ENCODE measurements around the gene ATG4B. TPM values are rescaled to one million over a fixed set of nuclear protein-coding genes. Genes with fewer than 3 reads are reported as not detected.

ATG4B gene
- polyA plus RNA-seq, 1 experiment = 82.4 TPM

DNA sequence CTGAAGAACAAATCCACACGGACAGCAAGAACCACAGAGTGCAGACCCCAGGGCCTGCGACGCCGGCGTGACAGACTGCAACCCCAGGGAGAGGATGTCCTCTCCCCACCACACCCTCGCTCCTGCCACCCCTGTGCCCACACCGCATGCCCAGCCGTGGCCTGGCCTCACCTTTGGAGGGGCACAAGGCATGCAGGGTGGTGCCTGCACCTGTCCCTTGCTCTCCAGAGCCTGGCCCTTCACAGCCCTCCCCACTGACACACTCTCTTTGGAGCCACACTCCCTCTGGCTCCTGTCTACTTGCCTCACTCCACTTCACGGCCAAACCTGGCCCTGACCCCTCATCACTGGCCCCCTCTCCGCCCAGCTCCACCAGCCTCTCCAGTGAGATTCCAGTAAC, 9.8 kb upstream of the ATG4B start:
- POLR2A ChIA-PET = no interaction called here
- H3K4me3 ChIP-seq (ENCODE audit: low read depth, low read length) = no peak overlapping the region
- H3K27me3 ChIP-seq (ENCODE audit: control insufficient read depth, insufficient read depth, low read length) = no peaks in the 10 kb centered on the region
- H3K27ac ChIP-seq (ENCODE audit: low read depth, low read length) = no peak overlapping the region
- H3K9me3 ChIP-seq (ENCODE audit: control insufficient read depth, insufficient read depth, low read length) = no peaks in the 10 kb centered on the region
- DNase-seq (ENCODE audit: low read depth, low spot score) = no peak
- TF ChIP-seq, protein P1, sequence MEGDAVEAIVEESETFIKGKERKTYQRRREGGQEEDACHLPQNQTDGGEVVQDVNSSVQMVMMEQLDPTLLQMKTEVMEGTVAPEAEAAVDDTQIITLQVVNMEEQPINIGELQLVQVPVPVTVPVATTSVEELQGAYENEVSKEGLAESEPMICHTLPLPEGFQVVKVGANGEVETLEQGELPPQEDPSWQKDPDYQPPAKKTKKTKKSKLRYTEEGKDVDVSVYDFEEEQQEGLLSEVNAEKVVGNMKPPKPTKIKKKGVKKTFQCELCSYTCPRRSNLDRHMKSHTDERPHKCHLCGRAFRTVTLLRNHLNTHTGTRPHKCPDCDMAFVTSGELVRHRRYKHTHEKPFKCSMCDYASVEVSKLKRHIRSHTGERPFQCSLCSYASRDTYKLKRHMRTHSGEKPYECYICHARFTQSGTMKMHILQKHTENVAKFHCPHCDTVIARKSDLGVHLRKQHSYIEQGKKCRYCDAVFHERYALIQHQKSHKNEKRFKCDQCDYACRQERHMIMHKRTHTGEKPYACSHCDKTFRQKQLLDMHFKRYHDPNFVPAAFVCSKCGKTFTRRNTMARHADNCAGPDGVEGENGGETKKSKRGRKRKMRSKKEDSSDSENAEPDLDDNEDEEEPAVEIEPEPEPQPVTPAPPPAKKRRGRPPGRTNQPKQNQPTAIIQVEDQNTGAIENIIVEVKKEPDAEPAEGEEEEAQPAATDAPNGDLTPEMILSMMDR (IDR thresholded peaks at IDR 0.05; ENCODE audit: low read depth, low read length) = no peak
- CTCF ChIA-PET = no interaction called here

DNA sequence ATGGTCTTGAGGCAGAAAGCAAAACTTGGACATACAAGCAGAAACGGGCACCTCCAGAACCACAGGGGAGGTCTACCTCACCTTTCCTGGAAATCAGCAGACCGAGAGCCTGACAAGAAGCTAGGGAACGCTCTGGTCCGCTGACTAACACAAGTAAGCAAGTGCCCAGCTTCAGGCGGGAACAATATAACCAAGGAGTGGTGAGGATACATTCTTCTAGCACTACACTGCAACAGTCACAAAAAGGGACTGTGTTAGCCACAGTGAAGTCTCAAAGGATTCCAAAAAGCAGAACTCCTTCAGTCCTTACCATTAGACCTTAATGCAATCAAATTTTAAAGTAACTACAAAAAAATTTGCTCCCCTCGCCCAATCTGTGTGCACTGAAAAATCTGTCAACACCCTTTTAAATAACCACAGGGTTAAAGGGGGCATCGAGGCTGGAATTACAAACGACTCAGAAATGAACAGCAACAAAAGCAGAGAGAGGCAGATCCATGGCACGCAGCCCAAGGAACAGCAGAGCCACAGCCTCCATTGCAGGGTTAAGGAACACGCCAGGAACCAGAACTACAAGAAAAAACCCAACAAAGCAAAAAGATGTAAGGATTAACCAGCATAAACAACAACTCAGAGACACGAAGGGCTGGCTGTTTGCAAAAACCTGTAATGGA, 7.6 kb upstream of the ATG4B start:
- H3K9me3 ChIP-seq (ENCODE audit: control insufficient read depth, insufficient read depth, low read length) = no peaks in the 10 kb centered on the region
- TF ChIP-seq, protein P1 (IDR thresholded peaks at IDR 0.05; ENCODE audit: low read depth, low read length) = no peak
- no peak overlapping the region; the same call in 1 of the 2 replicates for H3K4me3 ChIP-seq (ENCODE audit: low read depth, low read length)
- CTCF ChIA-PET = no interaction called here
- H3K27ac ChIP-seq (ENCODE audit: low read depth, low read length) = peak overlapping the region; percentile 52
- no peaks in the 10 kb centered on the region for H3K27me3 ChIP-seq (ENCODE audit: control insufficient read depth, insufficient read depth, low read length)
- no peak for DNase-seq (ENCODE audit: low read depth, low spot score)
- POLR2A ChIA-PET = no interaction called here

DNA sequence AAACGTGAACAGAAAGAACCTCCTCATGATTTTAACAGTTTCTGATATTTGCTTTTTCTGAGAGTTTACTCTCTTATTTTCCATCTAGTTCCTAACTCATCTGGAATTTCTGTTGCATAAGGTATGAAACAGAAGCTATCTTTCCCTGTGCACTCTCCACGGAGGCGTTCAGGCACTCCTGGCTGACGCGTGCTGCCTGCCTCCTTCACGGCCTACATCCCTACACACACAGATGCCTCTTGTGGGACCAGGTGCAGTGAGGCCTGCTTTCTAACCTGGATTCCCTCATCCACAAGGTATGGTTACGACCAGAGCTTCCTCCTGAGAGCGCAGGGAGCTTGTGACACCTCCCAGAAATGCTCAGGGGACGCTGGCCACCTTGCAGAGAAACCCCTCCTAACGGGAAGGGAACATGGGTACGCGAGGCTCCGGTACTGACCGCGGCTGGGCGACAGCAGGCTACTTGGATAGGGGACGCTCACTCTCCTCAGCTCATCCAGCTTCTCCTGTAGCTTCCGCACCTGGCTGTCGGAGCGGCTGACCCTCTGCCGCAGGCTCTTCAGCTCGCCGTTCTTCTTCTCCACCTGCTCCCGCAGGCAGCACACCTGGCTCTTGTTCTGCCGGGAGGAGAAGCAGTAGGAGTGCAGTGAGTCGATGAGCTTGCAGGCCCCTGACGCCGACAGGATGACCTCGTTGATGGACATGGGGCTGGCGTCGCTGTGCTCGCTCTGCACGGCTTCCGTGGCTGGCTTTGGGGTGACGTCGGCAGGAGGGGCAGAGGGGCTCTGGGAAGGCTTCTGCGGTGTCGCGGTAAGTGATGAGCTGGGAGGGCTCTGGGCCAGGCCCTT, 4.8 kb upstream of the ATG4B start:
- DNase-seq (ENCODE audit: low read depth, low spot score) = no peak
- Histone ChIP-seq H3K9me3 (ENCODE audit: control insufficient read depth, insufficient read depth, low read length) (no peaks in the 10 kb centered on the region; the same call in 1 of the 2 replicates), H3K4me3 (ENCODE audit: low read depth, low read length) (no peak overlapping the region), H3K27ac (ENCODE audit: low read depth, low read length) (no peak overlapping the region), H3K27me3 (ENCODE audit: control insufficient read depth, insufficient read depth, low read length) (no peaks in the 10 kb centered on the region)
- ChIA-PET POLR2A (no interaction called here), CTCF (interaction anchor here (0.6 kb wide), 1 partner anchor 24 kb away, joined by 3 read pairs; no protein-coding TSS in a partner anchor)
- TF ChIP-seq, protein P1 (IDR thresholded peaks at IDR 0.05; ENCODE audit: low read depth, low read length) = no peak

DNA sequence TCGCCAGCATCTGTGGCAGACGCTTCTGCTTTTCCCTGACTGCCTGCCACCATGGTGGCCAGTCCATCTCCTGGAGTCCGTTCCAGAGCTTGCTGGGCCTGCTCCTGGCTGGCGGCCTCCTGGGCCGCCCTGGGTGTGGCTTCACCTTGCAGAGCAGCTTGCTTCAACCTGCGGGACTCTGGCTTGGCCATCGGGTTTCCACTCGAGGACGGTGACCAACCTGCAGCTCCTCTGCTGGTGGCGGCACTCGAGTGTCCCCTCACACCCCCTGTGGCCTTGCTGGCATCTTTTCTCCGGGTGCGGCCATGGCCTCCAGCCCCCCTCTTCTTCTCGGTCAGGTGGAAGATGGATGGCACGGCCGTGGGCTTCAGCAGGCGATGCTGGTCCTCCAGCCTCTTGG, 3.9 kb upstream of the ATG4B start:
- no peak overlapping the region for H3K4me3 ChIP-seq (ENCODE audit: low read depth, low read length)
- H3K9me3 ChIP-seq (ENCODE audit: control insufficient read depth, insufficient read depth, low read length) = no peaks in the 10 kb centered on the region; the same call in 1 of the 2 replicates
- ChIA-PET POLR2A (no interaction called here), CTCF (no interaction called here)
- no peak for DNase-seq (ENCODE audit: low read depth, low spot score)
- TF ChIP-seq, protein P1 (IDR thresholded peaks at IDR 0.05; ENCODE audit: low read depth, low read length) = no peak
- no peaks in the 10 kb centered on the region for H3K27me3 ChIP-seq (ENCODE audit: control insufficient read depth, insufficient read depth, low read length)
- no peak overlapping the region for H3K27ac ChIP-seq (ENCODE audit: low read depth, low read length)

DNA sequence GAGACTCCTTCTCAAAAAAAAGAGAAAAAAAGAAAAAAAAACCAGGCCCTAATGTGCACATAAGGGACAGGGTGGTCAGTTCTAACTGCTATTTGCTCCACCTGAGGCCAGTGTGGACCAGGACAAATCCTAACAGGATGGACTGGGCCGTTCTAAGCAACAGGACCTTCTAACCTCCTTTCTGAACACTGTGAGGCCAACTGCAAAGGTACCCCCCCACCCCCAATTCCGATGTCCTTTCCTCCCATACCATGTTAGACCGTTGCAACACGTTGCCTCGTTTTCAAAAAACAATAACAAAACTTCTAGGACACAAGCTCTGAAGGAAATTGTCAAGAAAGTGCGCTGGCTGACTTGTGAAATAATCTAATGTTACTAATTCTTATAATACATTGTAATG, 1.7 kb upstream of the ATG4B start:
- TF ChIP-seq, protein P1 (IDR thresholded peaks at IDR 0.05; ENCODE audit: low read depth, low read length) = no peak
- no peak overlapping the region for H3K27ac ChIP-seq (ENCODE audit: low read depth, low read length)
- peak overlapping the region; percentile 71 for H3K4me3 ChIP-seq (ENCODE audit: low read depth, low read length)
- no peak for DNase-seq (ENCODE audit: low read depth, low spot score)
- no peaks in the 10 kb centered on the region for H3K27me3 ChIP-seq (ENCODE audit: control insufficient read depth, insufficient read depth, low read length)
- H3K9me3 ChIP-seq (ENCODE audit: control insufficient read depth, insufficient read depth, low read length) = peaks cover 5% of the 10 kb centered on the region; the same call in 1 of the 2 replicates
- ChIA-PET POLR2A (interaction anchor here (0.6 to 0.7 kb wide), 2 partner anchors 346 to 364 kb away, joined by 5 to 7 read pairs; no protein-coding TSS in a partner anchor), CTCF (no interaction called here)
